Neural crest cell (in vitro differentiated cells): ENCODE data around the gene LARP1. TPM values are rescaled to one million over a fixed set of nuclear protein-coding genes. Genes with fewer than 3 reads are reported as not detected.
"Not testable (repeated sequence)": the region's sequence is repeated elsewhere in the genome, so short reads cannot be mapped to it uniquely, and the experiment has no call there.

Experiments used
- DNase-seq: peaks from one replicate; pipeline ENCODE4 v3.0.0; 2021; ENCODE audit warnings: low read depth, mixed read lengths, low spot score
- H3K27ac Mint-ChIP-seq: one replicate; pipeline ENCODE4 v1.8.0; 2021; ENCODE audit warnings: mild to moderate bottlenecking, mixed read lengths; ENCODE audit not compliant: unreplicated experiment
- H3K27me3 Mint-ChIP-seq: 2 replicates; pipeline ENCODE4 v1.8.0; 2021; ENCODE audit warnings: low read depth, mild to moderate bottlenecking, mixed read lengths
- H3K36me3 Mint-ChIP-seq: 2 replicates; pipeline ENCODE4 v1.8.0; 2021; ENCODE audit warnings: low read depth, mild to moderate bottlenecking, mixed read lengths
- H3K4me1 Mint-ChIP-seq: 2 replicates; pipeline ENCODE4 v1.8.0; 2021; ENCODE audit warnings: mixed read lengths
- H3K4me3 Mint-ChIP-seq: one replicate; pipeline ENCODE4 v1.8.0; 2021; ENCODE audit warnings: mild to moderate bottlenecking, mixed read lengths
- H3K9me3 Mint-ChIP-seq: 2 replicates; pipeline ENCODE4 v1.8.0; 2021; ENCODE audit warnings: mixed read lengths
- total RNA-seq: library from RNA; stranded (reverse); gene quantifications from 2 replicates; pipeline ENCODE4 v1.2.1, GENCODE V29; 2021
- TF ChIP-seq, protein P1 (sequence below): fragments of 200-600 bp; sonication (generic); conservative IDR thresholded peaks from 2 replicates; pipeline ENCODE4 v1.5.0; 2021; ENCODE audit warnings: antibody characterized with exemption, mild to moderate bottlenecking

Gene LARP1
- total RNA-seq, 1 donor from 2014 or later: 231 TPM

DNA sequence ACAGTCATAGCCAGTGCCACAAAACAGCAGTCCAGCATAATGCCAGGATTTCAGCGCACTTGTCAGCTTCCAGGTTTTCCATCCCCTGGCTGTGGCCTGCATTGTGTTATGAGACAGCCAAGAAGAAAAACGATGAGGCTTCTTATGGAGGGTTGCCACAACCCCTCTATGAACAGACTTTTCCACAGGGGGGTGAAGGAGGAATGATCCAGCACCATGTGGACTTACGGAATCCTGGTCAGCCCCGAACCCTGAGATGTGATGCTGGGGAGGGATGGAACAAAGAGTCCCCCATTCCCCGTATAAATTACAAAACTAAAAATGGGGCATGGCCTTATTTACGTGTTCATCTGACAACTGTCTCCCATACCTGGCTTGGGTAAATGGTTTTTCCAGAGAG, 62.6 kb downstream of the LARP1 start:
- Mint-ChIP-seq H3K27ac (no peak overlapping the region), H3K36me3 (peaks cover 33% of the 10 kb centered on the region), H3K9me3 (no peaks in the 10 kb centered on the region), H3K4me1 (peaks cover 23% of the 10 kb centered on the region), H3K4me3 (no peak overlapping the region), H3K27me3 (no peaks in the 10 kb centered on the region)
- TF ChIP-seq, protein P1, sequence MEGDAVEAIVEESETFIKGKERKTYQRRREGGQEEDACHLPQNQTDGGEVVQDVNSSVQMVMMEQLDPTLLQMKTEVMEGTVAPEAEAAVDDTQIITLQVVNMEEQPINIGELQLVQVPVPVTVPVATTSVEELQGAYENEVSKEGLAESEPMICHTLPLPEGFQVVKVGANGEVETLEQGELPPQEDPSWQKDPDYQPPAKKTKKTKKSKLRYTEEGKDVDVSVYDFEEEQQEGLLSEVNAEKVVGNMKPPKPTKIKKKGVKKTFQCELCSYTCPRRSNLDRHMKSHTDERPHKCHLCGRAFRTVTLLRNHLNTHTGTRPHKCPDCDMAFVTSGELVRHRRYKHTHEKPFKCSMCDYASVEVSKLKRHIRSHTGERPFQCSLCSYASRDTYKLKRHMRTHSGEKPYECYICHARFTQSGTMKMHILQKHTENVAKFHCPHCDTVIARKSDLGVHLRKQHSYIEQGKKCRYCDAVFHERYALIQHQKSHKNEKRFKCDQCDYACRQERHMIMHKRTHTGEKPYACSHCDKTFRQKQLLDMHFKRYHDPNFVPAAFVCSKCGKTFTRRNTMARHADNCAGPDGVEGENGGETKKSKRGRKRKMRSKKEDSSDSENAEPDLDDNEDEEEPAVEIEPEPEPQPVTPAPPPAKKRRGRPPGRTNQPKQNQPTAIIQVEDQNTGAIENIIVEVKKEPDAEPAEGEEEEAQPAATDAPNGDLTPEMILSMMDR: no peak
- no peak for DNase-seq

DNA sequence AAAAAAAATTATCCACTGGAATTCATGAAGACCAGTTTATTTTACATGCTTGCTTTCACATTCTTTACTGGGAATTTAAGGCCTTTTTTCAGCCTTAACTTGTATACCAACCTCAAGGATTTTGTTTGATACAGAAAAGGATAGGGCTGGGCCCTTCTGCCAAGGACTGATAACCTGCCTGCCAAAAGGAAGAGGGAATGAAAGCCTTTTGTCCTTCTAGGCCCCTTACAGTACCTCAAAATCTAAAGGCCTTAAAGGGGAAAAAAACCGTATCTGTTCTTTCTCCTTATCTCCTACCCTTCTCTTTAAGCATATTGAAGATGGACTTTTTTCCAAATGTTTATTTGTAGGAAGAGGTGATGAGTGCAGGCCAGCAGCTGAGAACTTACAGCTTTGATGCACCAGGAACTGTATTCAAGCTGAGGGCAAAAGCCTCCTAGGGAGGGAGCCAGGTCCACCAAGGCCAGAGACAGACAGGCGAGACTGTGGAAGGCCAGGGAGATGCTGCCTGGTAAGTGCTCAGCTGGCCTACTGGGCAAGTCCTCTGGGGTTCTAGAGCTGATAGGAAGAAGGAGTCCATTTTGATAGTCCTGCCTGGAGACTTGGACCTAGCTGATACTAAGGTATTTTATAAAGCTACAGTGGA, 63.4 kb downstream of the LARP1 start:
- H3K27me3 Mint-ChIP-seq: no peaks in the 10 kb centered on the region
- no peak overlapping the region for H3K27ac Mint-ChIP-seq
- no peak for DNase-seq
- TF ChIP-seq, protein P1: no peak
- no peak overlapping the region for H3K4me3 Mint-ChIP-seq
- H3K4me1 Mint-ChIP-seq: peaks cover 23% of the 10 kb centered on the region
- peaks cover 27% of the 10 kb centered on the region for H3K36me3 Mint-ChIP-seq
- H3K9me3 Mint-ChIP-seq: no peaks in the 10 kb centered on the region

GRCh38 chr5:154819546-154819945, 64.4 kb downstream of the LARP1 start:
- no peak for DNase-seq
- peaks cover 23% of the 10 kb centered on the region for H3K4me1 Mint-ChIP-seq
- no peaks in the 10 kb centered on the region for H3K9me3 Mint-ChIP-seq
- no peak overlapping the region for H3K4me3 Mint-ChIP-seq
- TF ChIP-seq, protein P1: no peak
- no peak overlapping the region for H3K27ac Mint-ChIP-seq
- peaks cover 27% of the 10 kb centered on the region for H3K36me3 Mint-ChIP-seq
- no peaks in the 10 kb centered on the region for H3K27me3 Mint-ChIP-seq

GRCh38 chr5:154820383-154820782, 65.2 kb downstream of the LARP1 start:
- DNase-seq: no peak
- Mint-ChIP-seq H3K36me3 (peaks cover 21% of the 10 kb centered on the region), H3K9me3 (no peaks in the 10 kb centered on the region), H3K27me3 (no peaks in the 10 kb centered on the region), H3K27ac (no peak overlapping the region), H3K4me3 (no peak overlapping the region), H3K4me1 (peaks cover 23% of the 10 kb centered on the region)
- TF ChIP-seq, protein P1: no peak

GRCh38 chr5:154822896-154823295, 67.7 kb downstream of the LARP1 start:
- not testable (repeated sequence) for H3K27ac Mint-ChIP-seq

DNA sequence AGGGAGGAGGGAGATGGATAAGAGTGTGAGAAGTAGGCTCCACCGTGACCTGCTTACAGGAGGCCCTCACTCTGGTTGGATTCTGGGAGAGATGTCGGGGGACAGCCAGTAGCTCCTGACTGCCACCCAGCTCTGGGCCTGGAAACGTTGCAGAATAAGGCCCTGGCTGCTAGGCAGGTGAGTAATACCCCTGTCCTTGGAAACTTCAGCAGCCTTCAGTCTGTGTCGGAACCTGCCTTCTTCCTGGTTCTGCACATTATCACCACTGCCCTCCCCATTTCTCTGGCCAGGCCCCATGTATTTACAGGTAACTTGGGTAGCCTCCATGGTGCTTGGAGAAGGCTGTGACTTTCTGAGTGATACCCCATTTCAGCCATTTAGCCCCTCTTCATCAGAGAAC, 68.4 kb downstream of the LARP1 start:
- Mint-ChIP-seq H3K27ac (no peak overlapping the region), H3K4me1 (peaks cover 17% of the 10 kb centered on the region), H3K4me3 (no peak overlapping the region), H3K36me3 (peaks cover 7% of the 10 kb centered on the region), H3K27me3 (no peaks in the 10 kb centered on the region), H3K9me3 (no peaks in the 10 kb centered on the region)
- no peak for DNase-seq
- TF ChIP-seq, protein P1: no peak

More at GRCh38 chr5:154822896-154823295, 67.7 kb downstream of the LARP1 start:
- H3K4me3 Mint-ChIP-seq, H3K27me3 Mint-ChIP-seq, H3K36me3 Mint-ChIP-seq, DNase-seq, H3K9me3 Mint-ChIP-seq: not testable (repeated sequence)
- peaks cover 18% of the 10 kb centered on the region for H3K4me1 Mint-ChIP-seq
